Neutrophil (primary cell): ENCODE results near the gene C14orf132.

Experiments used
- H3K27ac ChIP-seq: fragments of 200-600 bp; sonication (generic); 2 replicates; pipeline ENCODE4 v1.5.1; 2016; ENCODE audit warnings: mild to moderate bottlenecking, moderate library complexity
- H3K27me3 ChIP-seq: fragments of 200-600 bp; sonication (generic); 2 replicates; pipeline ENCODE4 v1.6.0; 2016; ENCODE audit warnings: mild to moderate bottlenecking
- H3K36me3 ChIP-seq: fragments of 200-600 bp; sonication (generic); 2 replicates; pipeline ENCODE4 v1.5.1; 2017
- H3K4me1 ChIP-seq, 2 experiments: fragments of 200-600 bp in 1 of 2; sonication (generic) in 1 of 2; 1 replicate in 1 of 2; 2 replicates in 1 of 2; pipeline versions ENCODE4 v1.5.1 to v1.6.1; 2013 to 2016; ENCODE audit warnings: low read depth in 1 of 2, low read length in 1 of 2, mild to moderate bottlenecking in 1 of 2, moderate library complexity in 1 of 2; ENCODE audit not compliant: control insufficient read depth in 1 of 2, insufficient read depth in 1 of 2
- H3K4me3 ChIP-seq, 2 experiments: fragments of 200-600 bp in 1 of 2; sonication (generic) in 1 of 2; 1 replicate in 1 of 2; 2 replicates in 1 of 2; pipeline ENCODE4 v1.5.1; 2013 to 2016; ENCODE audit warnings: low read depth in 1 of 2, low read length in 1 of 2, mild to moderate bottlenecking in 1 of 2, moderate library complexity in 1 of 2
- H3K9me3 ChIP-seq: fragments of 200-600 bp; sonication (generic); 2 replicates; pipeline ENCODE4 v1.5.1; 2016
- TF ChIP-seq, protein P1 (sequence below): fragments of 200-600 bp; sonication (generic); IDR thresholded peaks from 2 replicates; pipeline ENCODE4 v1.5.1; 2016; ENCODE audit warnings: antibody characterized with exemption

Gene C14orf132

GRCh38 chr14:96051231-96051630 lies 12.1 kb downstream of the C14orf132 start:
- Histone ChIP-seq H3K4me1 (no peaks in the 10 kb centered on the region), H3K9me3 (no peaks in the 10 kb centered on the region), H3K4me3 (no peak overlapping the region), H3K27ac (no peak overlapping the region), H3K27me3 (no peaks in the 10 kb centered on the region), H3K36me3 (no peaks in the 10 kb centered on the region)
- TF ChIP-seq, protein P1, sequence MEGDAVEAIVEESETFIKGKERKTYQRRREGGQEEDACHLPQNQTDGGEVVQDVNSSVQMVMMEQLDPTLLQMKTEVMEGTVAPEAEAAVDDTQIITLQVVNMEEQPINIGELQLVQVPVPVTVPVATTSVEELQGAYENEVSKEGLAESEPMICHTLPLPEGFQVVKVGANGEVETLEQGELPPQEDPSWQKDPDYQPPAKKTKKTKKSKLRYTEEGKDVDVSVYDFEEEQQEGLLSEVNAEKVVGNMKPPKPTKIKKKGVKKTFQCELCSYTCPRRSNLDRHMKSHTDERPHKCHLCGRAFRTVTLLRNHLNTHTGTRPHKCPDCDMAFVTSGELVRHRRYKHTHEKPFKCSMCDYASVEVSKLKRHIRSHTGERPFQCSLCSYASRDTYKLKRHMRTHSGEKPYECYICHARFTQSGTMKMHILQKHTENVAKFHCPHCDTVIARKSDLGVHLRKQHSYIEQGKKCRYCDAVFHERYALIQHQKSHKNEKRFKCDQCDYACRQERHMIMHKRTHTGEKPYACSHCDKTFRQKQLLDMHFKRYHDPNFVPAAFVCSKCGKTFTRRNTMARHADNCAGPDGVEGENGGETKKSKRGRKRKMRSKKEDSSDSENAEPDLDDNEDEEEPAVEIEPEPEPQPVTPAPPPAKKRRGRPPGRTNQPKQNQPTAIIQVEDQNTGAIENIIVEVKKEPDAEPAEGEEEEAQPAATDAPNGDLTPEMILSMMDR: no peak

DNA sequence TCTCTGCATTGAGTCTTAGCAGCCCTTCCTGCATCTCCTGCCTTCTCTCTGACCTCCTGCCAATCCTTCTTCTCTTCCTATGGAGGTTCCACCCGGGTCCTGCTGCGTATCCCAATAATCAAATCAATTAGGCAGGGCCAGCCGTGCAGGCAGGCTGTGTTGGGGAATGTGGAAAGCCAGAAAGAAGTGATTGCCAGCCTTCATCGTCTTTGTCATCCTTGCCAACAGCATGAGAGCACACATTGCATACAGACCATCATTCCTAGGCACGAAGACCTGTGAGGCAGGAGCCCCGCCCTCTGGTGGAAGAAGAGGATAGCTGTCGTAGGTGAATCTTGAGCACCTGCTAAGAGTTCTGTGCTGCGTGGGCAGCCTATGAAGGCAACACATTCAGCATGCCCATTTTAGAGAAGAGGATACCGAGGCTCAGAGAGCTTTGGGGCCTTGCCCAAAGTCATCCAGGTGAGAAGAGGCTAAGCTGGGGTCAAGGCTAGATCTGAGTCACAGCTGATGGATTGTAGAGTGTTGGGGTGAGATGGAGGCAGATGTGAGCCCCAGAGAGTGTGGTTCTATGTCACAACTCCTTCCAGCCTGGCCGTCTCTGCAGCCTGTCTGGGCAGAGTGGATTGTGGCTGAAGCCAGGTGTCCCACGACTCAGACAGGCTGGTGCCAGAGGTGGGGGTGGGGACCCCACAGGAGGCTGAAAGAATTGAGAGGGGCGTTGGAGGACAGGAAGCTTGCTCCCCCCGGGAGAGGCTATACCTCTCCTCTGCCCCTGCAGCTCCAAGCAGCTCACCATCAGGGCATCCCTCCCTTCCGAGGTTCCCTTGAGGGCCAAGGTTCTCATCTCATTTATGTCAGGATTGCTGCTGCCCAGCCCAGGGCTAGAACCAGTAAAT lies 12.7 kb downstream of the C14orf132 start:
- no peaks in the 10 kb centered on the region for H3K27me3 ChIP-seq
- no peaks in the 10 kb centered on the region for H3K9me3 ChIP-seq
- no peak overlapping the region for H3K4me3 ChIP-seq
- H3K36me3 ChIP-seq: no peaks in the 10 kb centered on the region
- TF ChIP-seq, protein P1: no peak
- no peaks in the 10 kb centered on the region for H3K4me1 ChIP-seq
- H3K27ac ChIP-seq: no peak overlapping the region

- TF ChIP-seq, protein P1: no peak
- no peak overlapping the region for H3K27ac ChIP-seq
- H3K27me3 ChIP-seq: no peaks in the 10 kb centered on the region
- no peaks in the 10 kb centered on the region for H3K9me3 ChIP-seq
- H3K4me1 ChIP-seq: no peaks in the 10 kb centered on the region
- H3K36me3 ChIP-seq: no peaks in the 10 kb centered on the region
- no peak overlapping the region for H3K4me3 ChIP-seq
These were observed 13.5 kb downstream of the C14orf132 start for GRCh38 chr14:96052541-96053247.

- Histone ChIP-seq H3K4me3 (no peak overlapping the region), H3K27ac (no peak overlapping the region), H3K27me3 (no peaks in the 10 kb centered on the region), H3K36me3 (no peaks in the 10 kb centered on the region), H3K4me1 (no peaks in the 10 kb centered on the region), H3K9me3 (no peaks in the 10 kb centered on the region)
- TF ChIP-seq, protein P1: no peak
These were observed 14.1 kb downstream of the C14orf132 start for GRCh38 chr14:96053248-96053599.

GRCh38 chr14:96053600-96054381 lies 14.6 kb downstream of the C14orf132 start:
- Histone ChIP-seq H3K27me3 (no peaks in the 10 kb centered on the region), H3K9me3 (no peaks in the 10 kb centered on the region), H3K4me1 (no peaks in the 10 kb centered on the region), H3K4me3 (no peak overlapping the region), H3K27ac (no peak overlapping the region), H3K36me3 (no peaks in the 10 kb centered on the region)
- TF ChIP-seq, protein P1: no peak
